Fibroblast of villous mesenchyme (primary cell): ENCODE measurements around the gene S100A3. TPM values are rescaled to one million over a fixed set of nuclear protein-coding genes. Genes with fewer than 3 reads are reported as not detected.

Source experiments
- DNase-seq: peaks from one replicate; pipeline ENCODE4 v3.0.0-alpha.2; 2010; ENCODE audit warnings: low read depth
- H3K4me3 ChIP-seq: 2 replicates; pipeline ENCODE4 v1.5.1; 2011; ENCODE audit warnings: low read depth, mild to moderate bottlenecking, low read length
- CTCF ChIP-seq: IDR thresholded peaks from 2 replicates; pipeline ENCODE4 v1.5.1; 2012; ENCODE audit warnings: low read depth, mild to moderate bottlenecking, low read length; ENCODE audit not compliant: insufficient read depth
- total RNA-seq: library from RNA; depleted of rRNA; stranded (reverse); fragments of >200 nt; gene quantifications from 2 replicates; pipeline ENCODE4 v1.2.3, GENCODE V29; 2012

S100A3 gene
- total RNA-seq, 1 donor = 20.3 TPM

DNA sequence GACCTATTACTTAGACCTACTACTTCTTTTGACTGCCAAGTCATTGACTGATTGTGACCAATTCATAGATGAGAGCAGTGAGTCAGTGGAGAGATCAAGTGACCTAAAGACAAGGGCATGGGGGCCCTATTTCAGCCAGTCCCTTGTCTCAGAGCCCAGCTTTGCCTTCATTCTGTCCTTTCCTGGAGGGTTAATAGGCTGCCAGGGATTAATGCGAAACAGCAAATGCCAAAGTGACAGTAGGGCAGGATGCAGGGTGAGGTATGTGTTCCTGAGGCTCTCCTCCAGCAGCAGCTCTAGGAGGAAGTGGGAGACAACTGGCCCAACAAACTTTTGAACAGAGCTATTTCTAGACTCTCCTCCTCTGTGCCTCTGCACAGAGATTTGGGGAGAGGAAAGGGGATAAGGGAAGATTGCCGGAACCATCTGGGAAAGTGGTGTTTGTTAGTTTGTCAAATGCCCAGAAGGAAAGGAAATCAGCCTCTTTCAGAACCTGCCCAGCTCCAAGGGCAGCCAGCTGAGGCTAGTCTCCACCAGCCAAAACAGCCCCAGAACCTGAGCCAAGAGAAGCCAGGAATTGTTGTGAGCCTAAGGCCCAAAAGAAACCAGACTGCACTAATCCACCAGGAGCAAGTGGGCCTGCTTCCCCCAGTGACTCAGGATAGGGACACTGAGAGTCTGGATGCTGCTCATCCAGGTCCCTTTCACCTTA lies 4.9 kb upstream of the S100A3 start:
- TF ChIP-seq CTCF = no peak
- DNase-seq = no peak
- no peak overlapping the region for H3K4me3 ChIP-seq

- no peak for TF ChIP-seq CTCF
- H3K4me3 ChIP-seq = no peak overlapping the region
- DNase-seq = no peak
Observed at GRCh38 chr1:153553096-153553495, 4.0 kb upstream of the S100A3 start.

GRCh38 chr1:153552335-153552734 lies 3.3 kb upstream of the S100A3 start:
- no peak for DNase-seq
- no peak overlapping the region for H3K4me3 ChIP-seq
- TF ChIP-seq CTCF = no peak

GRCh38 chr1:153550827-153551500 lies 1.9 kb upstream of the S100A3 start:
- no peak overlapping the region for H3K4me3 ChIP-seq
- DNase-seq = no peak
- TF ChIP-seq CTCF = no peak

GRCh38 chr1:153550398-153550758 lies 1.3 kb upstream of the S100A3 start:
- no peak overlapping the region for H3K4me3 ChIP-seq
- DNase-seq = no peak
- TF ChIP-seq CTCF = no peak

DNA sequence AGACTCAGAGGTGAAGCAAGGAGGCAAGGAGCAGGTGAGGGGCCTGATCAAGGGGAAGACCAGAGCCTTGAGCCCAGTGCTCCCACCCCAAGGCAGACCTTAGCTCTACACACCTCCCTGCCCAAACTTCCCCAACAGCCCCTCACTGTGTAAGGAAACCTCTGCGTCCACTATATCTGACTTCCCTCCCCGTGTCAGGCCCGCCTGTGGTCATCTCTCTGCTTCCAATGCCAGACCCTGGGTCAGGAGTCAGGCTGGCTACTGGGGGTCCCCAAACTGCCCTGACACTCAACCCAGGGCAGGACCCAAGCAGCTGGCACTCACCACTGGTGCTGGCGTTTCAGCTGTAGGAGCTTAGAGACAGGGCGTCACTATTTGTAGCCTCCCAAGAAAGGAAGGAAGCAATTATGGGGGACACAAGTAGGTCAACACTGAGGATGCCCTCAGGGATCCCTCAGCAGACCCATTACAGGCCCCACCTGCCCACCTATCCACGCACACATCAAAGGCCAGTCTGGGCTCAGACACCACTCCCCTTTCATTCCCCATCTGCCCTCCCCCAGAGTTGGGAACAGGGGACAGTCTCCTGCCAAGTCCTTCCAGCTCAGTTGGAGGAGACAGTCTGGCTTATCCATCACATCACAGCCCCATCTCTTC lies 811 bp upstream of the S100A3 start:
- H3K4me3 ChIP-seq = no peak overlapping the region
- TF ChIP-seq CTCF = no peak
- no peak for DNase-seq
